GM10266 (cell line): Measurements from ENCODE around the gene THOC5.
"Not testable (repeated sequence)": the region's sequence is repeated elsewhere in the genome, so short reads cannot be mapped to it uniquely, and the experiment has no call there.

ENCODE experiments used
- DNase-seq: peaks from one replicate; pipeline ENCODE4 v3.0.0; 2012; ENCODE audit errors: extremely low spot score
- CTCF ChIP-seq: IDR thresholded peaks from 2 replicates; pipeline ENCODE4 v1.5.1; 2012; ENCODE audit warnings: mild to moderate bottlenecking, low read depth; ENCODE audit not compliant: control insufficient read depth, insufficient read depth; ENCODE audit errors: missing control alignments

THOC5 gene

GRCh38 chr22:29570456-29570855 is 16.9 kb upstream of the THOC5 start:
- DNase-seq: no peak
- no peak for TF ChIP-seq CTCF

GRCh38 chr22:29569011-29569678 is 15.6 kb upstream of the THOC5 start:
- DNase-seq: no peak
- TF ChIP-seq CTCF: no peak

GRCh38 chr22:29567338-29567737 is 13.8 kb upstream of the THOC5 start:
- DNase-seq: no peak
- no peak for TF ChIP-seq CTCF

- not testable (repeated sequence) for DNase-seq
Measured at GRCh38 chr22:29566513-29566912, 13.0 kb upstream of the THOC5 start.

- no peak for DNase-seq
- TF ChIP-seq CTCF: no peak
Measured at GRCh38 chr22:29563652-29564460, 10.3 kb upstream of the THOC5 start.

- no peak for DNase-seq
- TF ChIP-seq CTCF: no peak
Measured at GRCh38 chr22:29559853-29560252, 6.3 kb upstream of the THOC5 start.

GRCh38 chr22:29559030-29559429 is 5.5 kb upstream of the THOC5 start:
- DNase-seq: no peak
- no peak for TF ChIP-seq CTCF
